ENCODE measurements around the gene TBPL1.

DNA sequence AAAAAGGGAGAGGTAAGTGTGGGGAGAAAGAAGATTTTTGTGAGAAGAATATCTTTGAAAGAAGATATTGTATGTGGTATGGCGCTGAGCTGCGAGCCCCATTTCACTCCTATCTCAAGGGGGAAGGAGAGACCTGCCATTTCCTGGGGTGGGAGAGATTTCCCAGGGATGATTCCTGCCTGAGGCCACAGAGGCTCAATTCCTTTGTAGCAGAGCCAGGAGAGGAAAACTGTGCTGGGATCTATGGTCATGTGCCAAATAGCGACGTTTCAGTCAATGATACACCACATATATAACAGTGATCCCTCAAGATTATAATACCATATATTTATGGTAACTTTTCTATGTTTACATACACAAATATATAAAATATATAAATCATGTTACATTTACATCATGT, 35.2 kb upstream of the TBPL1 start:
- no peak for TF ChIP-seq CTCF (IDR thresholded peaks at IDR 0.05)
- no peak for TF ChIP-seq POLR2A (IDR thresholded peaks at IDR 0.05)

Data from tibial nerve (tissue), 3 donors.